ENCODE data around the gene CEP250. TPM values are rescaled to one million over a fixed set of nuclear protein-coding genes. Genes with fewer than 3 reads are reported as not detected.

CEP250 gene
- total RNA-seq, 1 donor: 22.0 TPM

GRCh38 chr20:35503841-35504561 lies 48.6 kb downstream of the CEP250 start:
- peak; percentile 8 for DNase-seq (ENCODE audit: low read depth)
- H3K4me3 ChIP-seq (ENCODE audit: low read depth, low read length): no peak overlapping the region
- no peak for TF ChIP-seq CTCF (IDR thresholded peaks at IDR 0.05; ENCODE audit: insufficient read depth, low read length)

GRCh38 chr20:35504751-35505150 lies 49.4 kb downstream of the CEP250 start:
- DNase-seq (ENCODE audit: low read depth): no peak
- no peak overlapping the region for H3K4me3 ChIP-seq (ENCODE audit: low read depth, low read length)
- no peak for TF ChIP-seq CTCF (IDR thresholded peaks at IDR 0.05; ENCODE audit: insufficient read depth, low read length)

GRCh38 chr20:35506179-35506578 lies 50.8 kb downstream of the CEP250 start:
- TF ChIP-seq CTCF (IDR thresholded peaks at IDR 0.05; ENCODE audit: insufficient read depth, low read length): no peak
- DNase-seq (ENCODE audit: low read depth): no peak
- no peak overlapping the region for H3K4me3 ChIP-seq (ENCODE audit: low read depth, low read length)

GRCh38 chr20:35506872-35507638 lies 51.7 kb downstream of the CEP250 start:
- H3K4me3 ChIP-seq (ENCODE audit: low read depth, low read length): no peak overlapping the region
- DNase-seq (ENCODE audit: low read depth): no peak
- TF ChIP-seq CTCF (IDR thresholded peaks at IDR 0.05; ENCODE audit: insufficient read depth, low read length): no peak

- TF ChIP-seq CTCF (IDR thresholded peaks at IDR 0.05; ENCODE audit: insufficient read depth, low read length): no peak
- DNase-seq (ENCODE audit: low read depth): no peak
- no peak overlapping the region for H3K4me3 ChIP-seq (ENCODE audit: low read depth, low read length)
These were observed 53.3 kb downstream of the CEP250 start for GRCh38 chr20:35508493-35509218.

- no peak for TF ChIP-seq CTCF (IDR thresholded peaks at IDR 0.05; ENCODE audit: insufficient read depth, low read length)
These were observed 55.7 kb downstream of the CEP250 start for GRCh38 chr20:35510951-35511735.

More at GRCh38 chr20:35510951-35511735, 55.7 kb downstream of the CEP250 start:
- no peak overlapping the region for H3K4me3 ChIP-seq (ENCODE audit: low read depth, low read length)
- DNase-seq (ENCODE audit: low read depth): peak; percentile 22
